HAP-1 (cell line): ENCODE measurements around the gene TOMM5.

ENCODE experiments used
- DNase-seq, 2 experiments: peaks; one replicate each; pipeline ENCODE4 v3.0.0-alpha.2; 2016 to 2020; ENCODE audit warnings: low spot score in 2 of 2
- H3K27me3 ChIP-seq: fragments of 250-450 bp; sonication (Bioruptor Pico); 2 replicates; pipeline ENCODE4 v1.5.1; 2020; ENCODE audit warnings: low read depth, mild to moderate bottlenecking, moderate library complexity
- H3K36me3 ChIP-seq: fragments of 250-450 bp; sonication (Bioruptor Pico); replicated peaks from 2 replicates; pipeline ENCODE4 v1.5.1; 2020; ENCODE audit warnings: mild to moderate bottlenecking
- H3K4me1 ChIP-seq: fragments of 250-450 bp; sonication (Bioruptor Pico); 2 replicates; pipeline ENCODE4 v1.5.1; 2020; ENCODE audit warnings: mild to moderate bottlenecking
- H3K4me3 ChIP-seq: fragments of 250-450 bp; sonication (Bioruptor Pico); 2 replicates; pipeline ENCODE4 v1.5.1; 2020; ENCODE audit warnings: mild to moderate bottlenecking, moderate library complexity
- H3K9me3 ChIP-seq: fragments of 250-450 bp; sonication (Bioruptor Pico); 2 replicates; pipeline ENCODE4 v1.5.1; 2020; ENCODE audit warnings: mild to moderate bottlenecking, moderate library complexity
- in situ Hi-C: fragments of 300-500 bp; cut with MboI; formaldehyde crosslinking; loops from 3 replicates; pipeline ENCODE4 v1.14.3; 2020; ENCODE audit warnings: low sequenced_read_pairs, inconsistent platforms, mixed read lengths

Gene TOMM5

GRCh38 chr9:37592108-37592951, at the start of gene TOMM5:
Gene TOMM5 (minus strand): TSS chr9:37592597. CDS start chr9:37592532, 65 bp downstream.
- peaks cover 12% of the 10 kb centered on the region for H3K4me1 ChIP-seq
- H3K9me3 ChIP-seq: no peaks in the 10 kb centered on the region
- peaks cover 23% of the 10 kb centered on the region for H3K36me3 ChIP-seq
- in situ Hi-C loops: loop anchor here (10.0 kb wide), 2 partner anchors 52 to 162 kb away; partner anchors contain the start of gene TRMT10B
- H3K4me3 ChIP-seq: peak within 1 kb of the TSS; percentile 83
- DNase-seq: peak; percentile 76 to 94
- peaks cover 6% of the 10 kb centered on the region; the same call in 1 of the 2 replicates for H3K27me3 ChIP-seq

GRCh38 chr9:37641331-37641730, 48.9 kb upstream of the TOMM5 start:
- in situ Hi-C loops: loop anchor here (10.0 kb wide), 1 partner anchor 47 kb away; the partner anchor contains the start of gene TOMM5
- DNase-seq: peak; percentile 26 to 86
- no peaks in the 10 kb centered on the region for H3K9me3 ChIP-seq
- H3K36me3 ChIP-seq: no peaks in the 10 kb centered on the region
- H3K4me3 ChIP-seq: no peak overlapping the region
- H3K27me3 ChIP-seq: peaks cover 8% of the 10 kb centered on the region
- peaks cover 34% of the 10 kb centered on the region for H3K4me1 ChIP-seq

GRCh38 chr9:37640246-37640645, 47.8 kb upstream of the TOMM5 start:
- DNase-seq: no peak
- Histone ChIP-seq H3K36me3 (no peaks in the 10 kb centered on the region), H3K4me1 (peaks cover 35% of the 10 kb centered on the region), H3K9me3 (no peaks in the 10 kb centered on the region), H3K4me3 (no peak overlapping the region), H3K27me3 (peaks cover 4% of the 10 kb centered on the region; the same call in 1 of the 2 replicates)
- in situ Hi-C loops: loop anchor here (10.0 kb wide), 1 partner anchor 45 kb away; the partner anchor contains the start of gene TOMM5

GRCh38 chr9:37639841-37640240, 47.4 kb upstream of the TOMM5 start:
- peaks cover 38% of the 10 kb centered on the region for H3K4me1 ChIP-seq
- DNase-seq: no peak
- in situ Hi-C loops: loop anchor here (10.0 kb wide), 1 partner anchor 45 kb away; the partner anchor contains the start of gene TOMM5
- H3K4me3 ChIP-seq: no peak overlapping the region
- H3K27me3 ChIP-seq: 0 out of 2 replicates have a peak, but pooled peaks cover 3% of the 10 kb centered on the region
- H3K9me3 ChIP-seq: no peaks in the 10 kb centered on the region
- no peaks in the 10 kb centered on the region for H3K36me3 ChIP-seq

GRCh38 chr9:37639109-37639762, 46.8 kb upstream of the TOMM5 start:
- in situ Hi-C loops: no loop called here
- no peaks in the 10 kb centered on the region for H3K36me3 ChIP-seq
- H3K4me1 ChIP-seq: peaks cover 38% of the 10 kb centered on the region
- 0 out of 2 replicates have a peak, but pooled peaks cover 3% of the 10 kb centered on the region for H3K27me3 ChIP-seq
- no peak overlapping the region for H3K4me3 ChIP-seq
- no peak for DNase-seq
- no peaks in the 10 kb centered on the region for H3K9me3 ChIP-seq

GRCh38 chr9:37636511-37637448, 44.4 kb upstream of the TOMM5 start:
- Histone ChIP-seq H3K4me1 (peaks cover 35% of the 10 kb centered on the region), H3K36me3 (no peaks in the 10 kb centered on the region), H3K27me3 (no peaks in the 10 kb centered on the region), H3K4me3 (no peak overlapping the region), H3K9me3 (no peaks in the 10 kb centered on the region)
- in situ Hi-C loops: no loop called here
- no peak for DNase-seq

- H3K4me1 ChIP-seq: peaks cover 28% of the 10 kb centered on the region
- no peaks in the 10 kb centered on the region for H3K36me3 ChIP-seq
- no peaks in the 10 kb centered on the region for H3K9me3 ChIP-seq
- no peak overlapping the region for H3K4me3 ChIP-seq
- DNase-seq: no peak
- in situ Hi-C loops: no loop called here
- no peaks in the 10 kb centered on the region for H3K27me3 ChIP-seq
Measured at GRCh38 chr9:37635808-37636207, 43.4 kb upstream of the TOMM5 start.

- in situ Hi-C loops: no loop called here
- no peaks in the 10 kb centered on the region for H3K9me3 ChIP-seq
- no peaks in the 10 kb centered on the region for H3K36me3 ChIP-seq
- H3K27me3 ChIP-seq: no peaks in the 10 kb centered on the region
- no peak for DNase-seq
- peaks cover 8% of the 10 kb centered on the region for H3K4me1 ChIP-seq
- no peak overlapping the region for H3K4me3 ChIP-seq
Measured at GRCh38 chr9:37632479-37632878, 40.1 kb upstream of the TOMM5 start.

- H3K27me3 ChIP-seq: no peaks in the 10 kb centered on the region
- H3K4me3 ChIP-seq: no peak overlapping the region
- no peaks in the 10 kb centered on the region for H3K36me3 ChIP-seq
- no peaks in the 10 kb centered on the region for H3K9me3 ChIP-seq
- no peak for DNase-seq
- H3K4me1 ChIP-seq: no peaks in the 10 kb centered on the region
- in situ Hi-C loops: no loop called here
Measured at GRCh38 chr9:37626708-37627292, 34.4 kb upstream of the TOMM5 start.

GRCh38 chr9:37625758-37626147, 33.4 kb upstream of the TOMM5 start:
- DNase-seq: no peak
- in situ Hi-C loops: no loop called here
- Histone ChIP-seq H3K27me3 (no peaks in the 10 kb centered on the region), H3K4me1 (no peaks in the 10 kb centered on the region), H3K36me3 (no peaks in the 10 kb centered on the region), H3K9me3 (no peaks in the 10 kb centered on the region), H3K4me3 (no peak overlapping the region)

GRCh38 chr9:37625036-37625757, 32.8 kb upstream of the TOMM5 start:
- DNase-seq: no peak
- Histone ChIP-seq H3K36me3 (no peaks in the 10 kb centered on the region), H3K27me3 (no peaks in the 10 kb centered on the region), H3K4me3 (no peak overlapping the region), H3K9me3 (no peaks in the 10 kb centered on the region), H3K4me1 (no peaks in the 10 kb centered on the region)
- in situ Hi-C loops: no loop called here

GRCh38 chr9:37624073-37624472, 31.7 kb upstream of the TOMM5 start:
- in situ Hi-C loops: no loop called here
- H3K4me3 ChIP-seq: no peak overlapping the region
- H3K9me3 ChIP-seq: no peaks in the 10 kb centered on the region
- H3K36me3 ChIP-seq: no peaks in the 10 kb centered on the region
- DNase-seq: no peak
- H3K27me3 ChIP-seq: no peaks in the 10 kb centered on the region
- H3K4me1 ChIP-seq: no peaks in the 10 kb centered on the region
